ELF-1 (cell line): ENCODE results near the gene IGF2BP2.
"Not testable (repeated sequence)": the region's sequence is repeated elsewhere in the genome, so short reads cannot be mapped to it uniquely, and the experiment has no call there.

Experiments used
- DNase-seq: peaks from one replicate; pipeline ENCODE4 v3.0.0-alpha.2; 2016; ENCODE audit warnings: low read depth, low spot score

Gene IGF2BP2

DNA sequence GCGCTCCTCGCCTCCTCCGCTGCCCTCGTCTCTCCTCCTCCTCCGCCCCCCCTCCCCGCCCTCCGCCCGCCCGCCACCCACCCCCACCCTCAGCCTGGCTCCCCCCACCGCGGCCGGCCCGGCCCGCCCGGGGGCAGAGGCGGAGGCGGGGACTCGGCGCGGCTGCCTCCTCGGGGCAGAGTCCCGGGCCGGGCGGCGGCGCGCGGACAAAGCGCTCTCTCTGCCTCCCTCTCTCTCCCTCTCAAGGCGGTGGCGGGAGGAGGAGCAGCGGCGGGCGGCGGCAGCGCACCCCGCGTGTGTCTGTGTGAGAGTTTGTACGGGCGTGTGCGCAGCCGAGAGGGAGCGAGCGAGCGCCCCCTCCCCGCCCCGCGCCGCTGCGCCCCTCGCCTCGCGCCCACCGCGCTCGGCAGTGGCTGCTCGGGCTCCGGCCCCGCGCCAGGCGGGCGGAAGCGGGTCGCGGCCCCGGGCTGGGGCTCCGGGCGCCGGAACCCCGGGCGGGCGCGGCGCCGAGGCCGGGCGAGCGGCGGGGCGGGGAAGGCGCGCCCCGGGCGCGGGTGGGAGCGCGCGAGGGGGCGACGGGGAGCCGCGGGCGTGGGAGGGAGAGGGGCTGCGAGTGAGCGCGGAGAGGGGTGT is at the start of gene IGF2BP2:
Gene IGF2BP2 (minus strand): TSS at position 37 of the 633 bp plus-strand sequence. CDS start 82 bp downstream, outside the sequence.
- peak; percentile 87 for DNase-seq

DNA sequence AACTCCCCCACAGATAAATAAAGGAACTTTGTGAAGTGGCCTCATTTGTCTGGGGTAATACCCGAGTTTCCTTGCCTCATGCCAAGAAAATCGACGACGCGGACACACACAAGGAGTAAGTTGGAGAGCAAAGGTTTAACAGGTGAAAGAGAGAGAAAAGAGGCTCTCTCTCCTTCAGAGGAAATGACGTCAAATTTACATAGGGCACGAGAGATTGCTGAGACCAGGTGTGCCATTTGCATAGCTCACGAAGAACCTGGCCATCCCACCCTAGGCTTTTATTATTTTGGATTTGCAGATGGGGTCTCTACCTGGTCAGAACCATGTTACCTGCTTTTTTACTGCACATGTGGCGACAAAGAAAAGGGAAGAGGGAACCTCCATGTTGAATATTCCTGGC is 49.3 kb upstream of the IGF2BP2 start:
- DNase-seq: no peak

DNA sequence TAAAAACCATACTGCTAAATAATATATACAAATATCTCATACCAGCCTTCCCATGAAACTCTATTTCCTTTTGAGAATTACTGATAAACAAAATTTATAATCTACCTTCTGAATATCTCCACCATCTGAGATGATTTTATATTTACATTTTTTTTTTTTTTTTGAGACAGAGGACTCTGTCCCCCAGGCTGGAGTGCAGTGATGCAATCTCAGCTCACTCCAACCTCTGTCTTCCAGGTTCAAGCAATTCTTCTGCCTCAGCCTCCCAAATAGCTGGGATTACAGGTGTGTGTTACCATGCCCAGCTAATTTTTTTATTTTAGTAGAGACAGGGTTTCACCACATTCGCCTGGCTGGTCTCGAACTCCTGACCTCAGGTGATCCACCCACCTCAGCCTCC is 42.8 kb upstream of the IGF2BP2 start:
- no peak for DNase-seq

DNA sequence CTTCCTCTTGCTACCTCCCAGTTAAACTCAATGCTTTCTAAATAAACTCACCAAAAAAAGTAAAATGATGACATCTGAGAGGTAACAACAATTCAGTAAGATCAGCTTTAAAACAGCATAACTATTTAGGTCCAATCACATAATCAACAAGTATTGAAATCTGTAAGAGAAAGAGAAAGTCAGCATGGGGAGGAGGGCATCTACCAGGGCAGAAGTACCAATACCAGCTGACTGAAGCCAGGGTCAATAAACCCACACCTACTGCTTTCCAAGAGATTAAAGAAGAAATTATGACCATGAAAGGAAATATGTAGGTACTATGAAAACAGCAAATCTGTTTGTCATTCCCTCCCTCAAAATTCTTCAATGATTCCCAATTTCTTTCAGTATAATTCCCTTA is 42.2 kb upstream of the IGF2BP2 start:
- DNase-seq: no peak

DNA sequence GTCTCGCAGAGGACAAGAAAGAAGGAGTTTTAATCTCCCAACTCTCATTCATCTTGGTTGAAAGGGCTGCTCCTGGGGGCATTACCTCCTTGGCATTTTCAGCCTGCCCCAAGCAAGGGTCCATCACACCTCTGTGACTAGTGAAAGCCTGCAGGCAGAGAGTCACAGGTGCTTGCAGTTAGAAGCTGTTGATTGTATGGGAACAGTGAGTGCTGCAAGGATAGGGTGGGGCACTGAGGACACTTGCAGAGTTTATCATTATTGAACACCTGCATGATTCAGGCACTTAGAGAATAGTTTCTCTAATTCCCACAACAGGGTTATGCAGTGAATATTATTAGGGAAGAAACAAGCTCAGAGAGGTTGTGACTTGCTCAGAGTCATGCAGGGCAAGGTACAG is 41.7 kb upstream of the IGF2BP2 start:
- DNase-seq: no peak

DNA sequence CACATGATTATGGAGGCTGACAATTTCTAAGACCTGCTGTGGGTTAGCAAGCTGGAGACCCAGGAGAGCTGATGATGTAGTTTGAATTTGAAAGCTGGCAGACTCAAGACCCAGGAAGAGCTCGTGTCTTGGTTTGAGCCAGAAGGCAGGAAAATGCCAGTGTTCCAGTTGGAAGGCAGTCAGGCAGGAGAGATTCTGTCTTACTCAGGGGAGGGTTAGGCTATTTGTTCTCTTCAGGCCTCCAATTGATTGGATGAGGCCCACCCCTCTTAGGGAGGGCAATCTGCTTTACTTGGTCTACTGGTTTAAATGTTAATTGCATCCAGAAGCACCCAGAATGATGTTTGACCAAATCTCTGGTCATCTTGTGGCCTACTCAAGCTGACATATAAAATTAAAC is 40.4 kb upstream of the IGF2BP2 start:
- peak; percentile 9 for DNase-seq

DNA sequence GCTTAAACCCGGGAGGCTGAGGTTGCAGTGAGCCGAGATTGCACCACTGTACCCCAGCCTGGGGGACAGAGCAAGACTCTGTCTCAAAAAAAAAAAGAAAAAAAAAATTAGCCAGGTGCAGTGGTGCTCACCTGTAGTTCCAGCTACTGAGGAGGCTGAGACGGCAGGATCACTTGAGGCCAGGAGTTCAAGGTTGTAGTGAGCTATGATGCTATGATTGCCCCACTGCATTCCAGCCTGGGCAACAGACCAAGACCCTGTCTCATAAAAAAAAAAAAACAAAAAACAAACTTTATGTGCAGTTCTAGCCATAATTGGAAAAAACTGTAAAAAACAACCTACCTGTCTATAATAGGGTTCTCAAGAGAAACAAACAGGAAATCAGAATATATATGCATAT is 39.9 kb upstream of the IGF2BP2 start:
- no peak for DNase-seq

DNA sequence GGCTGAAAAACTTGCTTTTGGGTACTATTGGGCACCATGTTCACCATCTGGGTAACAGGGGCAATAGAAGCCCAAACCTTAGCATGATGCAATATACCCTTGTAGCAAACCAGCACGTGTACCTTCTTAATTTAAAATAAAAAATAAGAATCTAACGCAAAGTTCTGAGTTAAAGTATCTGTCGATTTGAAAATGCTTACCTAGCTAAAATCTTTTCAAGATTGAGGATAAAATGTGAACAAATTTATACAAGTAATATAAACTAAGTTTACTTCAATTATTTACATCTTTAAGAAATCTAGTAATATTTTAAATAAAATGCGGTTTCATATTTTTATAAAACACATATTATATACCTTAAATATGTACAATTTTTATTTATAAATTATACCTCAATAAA is 38.1 kb upstream of the IGF2BP2 start:
- DNase-seq: no peak

DNA sequence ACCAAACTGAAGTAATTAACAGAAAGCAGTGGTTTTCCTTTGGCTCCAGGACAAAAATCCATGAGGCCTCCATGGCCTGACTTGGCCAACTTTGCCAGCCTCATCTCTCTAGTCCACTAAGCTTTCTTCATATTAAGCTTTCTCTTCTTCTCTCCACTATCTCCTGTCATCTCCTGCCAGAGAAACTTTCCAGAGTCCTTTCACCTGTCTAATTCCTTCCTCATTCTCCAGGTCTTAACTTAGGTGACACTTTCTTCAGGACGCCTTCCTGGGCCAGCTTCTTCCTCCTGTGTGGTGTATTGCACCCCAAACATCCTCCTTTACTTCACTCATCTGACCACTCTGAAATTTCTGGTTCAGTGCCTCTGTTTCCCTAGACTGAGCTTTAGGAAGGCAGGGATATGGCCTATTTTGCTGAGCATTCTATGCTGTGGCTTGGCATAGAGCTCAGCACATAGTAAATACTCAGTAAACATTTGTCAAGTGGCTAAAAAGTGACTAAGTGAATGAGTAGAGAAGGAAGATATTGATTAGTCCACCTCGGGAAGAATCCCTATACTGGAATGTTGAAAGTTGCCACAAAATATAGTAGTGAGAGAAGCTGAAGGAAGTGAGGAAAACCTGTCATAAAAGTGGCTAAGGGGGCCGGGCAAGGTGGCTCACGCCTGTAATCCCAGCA is 34.6 kb upstream of the IGF2BP2 start:
- DNase-seq: no peak

DNA sequence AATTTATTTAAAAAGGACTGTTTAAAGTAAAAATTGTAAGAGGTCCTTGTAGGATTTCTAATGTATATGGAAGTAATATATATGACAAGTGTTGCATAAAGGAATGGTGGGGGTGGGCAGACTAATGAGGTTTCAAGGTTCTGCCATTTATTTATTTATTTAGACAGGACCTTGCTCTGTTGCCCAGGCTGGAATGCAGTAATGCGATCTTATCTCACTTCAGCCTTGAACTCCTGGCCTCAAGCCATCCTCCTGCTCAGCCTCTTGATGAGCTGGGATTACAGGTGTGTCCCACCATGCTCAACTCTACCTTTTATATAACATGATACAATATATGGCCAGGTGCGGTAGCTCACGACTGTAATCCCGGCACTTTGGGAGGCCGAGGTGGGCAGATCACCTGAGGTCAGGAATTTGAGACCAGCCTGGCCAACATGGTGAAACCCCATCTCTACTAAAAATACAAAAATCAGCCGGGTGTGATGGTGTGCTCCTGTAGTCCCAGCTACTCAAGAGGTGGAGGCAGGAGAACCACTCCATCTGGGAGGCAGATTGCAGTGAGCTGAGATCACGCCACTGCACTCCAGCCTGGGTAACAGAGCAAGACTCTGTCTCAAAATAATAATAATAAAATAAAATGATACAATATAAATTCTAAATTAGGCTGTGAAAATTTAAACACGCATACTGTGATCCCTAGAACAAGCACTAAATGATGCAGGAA is 33.8 kb upstream of the IGF2BP2 start:
- DNase-seq: no peak

DNA sequence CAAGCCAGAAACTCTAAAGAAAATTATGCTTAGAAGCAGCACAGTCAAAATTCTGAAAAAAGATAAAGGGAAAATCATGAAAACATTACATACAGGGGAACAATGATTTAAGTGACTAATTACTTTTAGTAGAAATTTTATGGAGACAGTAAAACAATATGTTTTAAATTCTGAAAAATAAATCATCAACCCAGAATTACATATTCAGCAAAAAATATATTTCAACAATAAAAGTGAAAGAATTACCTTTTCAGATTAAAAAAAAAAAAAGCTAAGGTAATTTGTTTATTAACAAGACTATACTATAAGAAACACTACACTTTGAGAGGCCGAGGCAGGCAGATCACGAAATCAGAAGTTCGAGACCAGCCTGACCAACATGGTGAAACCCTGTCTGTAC is 32.4 kb upstream of the IGF2BP2 start:
- DNase-seq: no peak

DNA sequence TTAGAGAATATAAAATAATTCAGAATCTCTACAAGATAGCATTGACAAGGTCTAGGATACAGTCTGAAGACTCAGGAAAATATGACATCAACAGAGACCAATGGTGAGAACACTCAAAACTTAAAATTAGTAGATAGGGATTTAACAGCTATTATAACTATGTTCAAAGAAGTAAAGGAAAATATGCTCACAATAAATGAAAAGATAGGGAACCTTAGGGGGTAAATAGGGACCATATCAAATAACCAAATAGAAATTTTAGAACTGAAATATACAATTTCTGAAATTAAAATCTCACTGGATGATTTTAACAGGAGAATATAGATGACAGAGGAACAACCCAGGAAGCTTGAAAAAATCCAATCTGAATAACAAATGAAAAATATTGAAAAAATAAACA is 31.8 kb upstream of the IGF2BP2 start:
- DNase-seq: no peak

DNA sequence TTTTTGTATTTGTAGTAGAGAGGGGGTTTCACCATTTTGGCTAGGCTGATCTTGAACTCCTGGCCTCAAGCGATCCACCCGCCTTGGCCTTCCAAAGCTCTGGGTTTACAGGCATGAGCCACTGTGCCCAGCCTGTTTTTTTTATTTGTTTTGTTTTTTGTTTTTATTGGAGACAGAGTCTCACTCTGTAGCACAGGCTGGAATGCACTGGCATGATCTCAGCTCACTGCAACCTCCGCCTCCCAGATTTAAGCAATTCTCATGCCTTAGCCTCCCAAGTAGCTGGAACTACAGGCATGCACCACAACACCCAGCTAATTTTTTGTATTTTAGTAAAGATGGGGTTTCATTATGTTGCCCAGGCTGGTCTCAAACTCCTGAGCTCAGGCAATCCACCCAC is 28.9 kb upstream of the IGF2BP2 start:
- DNase-seq: not testable (repeated sequence)

DNA sequence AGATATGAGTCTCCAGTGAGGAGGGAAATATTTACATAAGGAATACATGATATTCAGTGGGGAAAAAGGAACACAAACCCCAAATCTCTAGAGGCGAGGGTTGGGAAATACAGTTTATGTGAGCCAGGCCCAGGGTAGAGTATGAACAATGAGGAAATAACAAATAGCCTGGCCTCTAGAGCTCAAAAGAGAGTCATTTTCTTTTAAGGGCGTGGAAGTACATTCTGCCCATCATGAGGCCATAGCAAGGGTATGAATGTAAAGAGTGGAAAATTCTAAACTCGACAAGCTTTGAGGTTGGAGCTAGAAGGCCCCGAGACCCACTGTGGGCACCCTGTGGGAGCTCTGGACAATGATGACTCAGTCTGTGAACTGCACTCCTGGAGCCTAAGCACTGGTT is 27.8 kb upstream of the IGF2BP2 start:
- DNase-seq: no peak

DNA sequence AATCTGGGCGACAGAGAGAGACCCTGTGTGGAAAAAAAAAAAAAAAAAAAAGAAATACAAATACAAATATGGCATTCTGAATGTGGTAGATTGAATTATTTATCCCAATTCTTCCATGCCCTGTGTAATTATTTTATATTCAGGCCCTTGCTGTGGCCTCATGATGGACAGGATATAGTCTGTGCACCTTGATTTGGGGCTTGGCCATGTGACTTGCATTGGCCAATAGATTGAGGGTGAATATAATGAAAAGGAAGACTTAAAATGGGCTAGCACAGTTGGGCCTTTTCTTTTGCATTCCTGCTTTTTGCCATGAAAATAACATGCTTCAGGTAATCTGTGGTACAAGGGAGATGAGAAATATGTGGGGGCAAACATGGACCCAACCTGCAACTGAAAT is 27.1 kb upstream of the IGF2BP2 start:
- no peak for DNase-seq

DNA sequence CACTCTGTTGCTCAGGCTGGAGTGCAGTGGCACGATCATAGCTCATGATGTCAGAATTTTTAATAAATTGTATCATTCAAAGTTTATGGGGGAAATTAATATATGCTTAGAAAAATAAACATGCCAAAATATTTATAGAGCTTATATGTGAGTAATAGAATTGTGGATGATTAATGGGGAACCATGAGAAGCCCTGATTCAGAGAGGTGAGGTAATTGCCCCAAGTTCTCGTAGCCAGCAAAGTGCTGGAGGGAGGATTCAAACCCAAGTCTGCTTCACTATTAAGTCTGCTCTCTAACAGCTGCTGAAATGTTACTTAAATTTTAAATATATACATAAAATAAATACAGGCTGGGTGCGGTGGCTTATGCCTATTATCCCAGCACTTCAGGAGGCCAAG is 26.2 kb upstream of the IGF2BP2 start:
- DNase-seq: no peak

DNA sequence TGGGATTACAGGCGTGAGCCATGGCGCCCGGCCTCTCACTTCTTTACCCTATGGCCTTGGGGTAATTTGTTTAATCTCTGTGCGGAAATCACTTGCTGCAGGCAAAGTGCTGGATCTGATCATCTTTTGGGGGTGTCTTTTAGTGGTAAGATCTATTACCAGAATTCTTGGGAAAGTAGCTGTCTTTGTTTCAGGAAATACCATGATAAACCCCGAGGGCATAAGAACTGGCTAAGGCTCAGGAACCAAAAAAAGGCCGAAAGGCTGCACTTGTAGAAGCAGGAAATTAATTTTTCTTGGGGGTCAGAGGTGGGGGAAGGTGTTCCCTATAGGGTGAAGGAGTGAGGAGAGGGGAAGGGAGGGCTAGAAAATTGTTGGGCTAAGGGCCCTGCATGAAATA is 22.7 kb upstream of the IGF2BP2 start:
- DNase-seq: peak; percentile 43

DNA sequence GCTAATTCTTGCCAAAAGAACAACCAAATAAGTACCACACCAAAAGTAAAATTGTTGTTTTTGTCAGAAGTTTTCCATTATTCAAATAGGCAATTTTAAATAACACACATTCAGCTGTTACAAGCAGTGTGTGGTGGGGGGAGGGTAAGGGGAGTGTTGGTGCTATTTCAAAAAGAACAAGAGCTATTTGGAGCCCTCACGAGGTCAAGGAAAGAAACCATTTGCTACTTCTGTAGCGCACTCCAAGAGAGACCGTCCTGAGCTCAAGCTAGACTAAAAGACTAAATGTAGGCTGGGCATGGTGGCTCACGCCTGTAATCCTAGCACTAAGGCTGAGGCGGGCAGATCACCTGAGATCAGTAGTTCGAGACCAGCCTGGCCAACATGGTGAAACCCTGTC is 21.2 kb upstream of the IGF2BP2 start:
- peak; percentile 44 for DNase-seq

DNA sequence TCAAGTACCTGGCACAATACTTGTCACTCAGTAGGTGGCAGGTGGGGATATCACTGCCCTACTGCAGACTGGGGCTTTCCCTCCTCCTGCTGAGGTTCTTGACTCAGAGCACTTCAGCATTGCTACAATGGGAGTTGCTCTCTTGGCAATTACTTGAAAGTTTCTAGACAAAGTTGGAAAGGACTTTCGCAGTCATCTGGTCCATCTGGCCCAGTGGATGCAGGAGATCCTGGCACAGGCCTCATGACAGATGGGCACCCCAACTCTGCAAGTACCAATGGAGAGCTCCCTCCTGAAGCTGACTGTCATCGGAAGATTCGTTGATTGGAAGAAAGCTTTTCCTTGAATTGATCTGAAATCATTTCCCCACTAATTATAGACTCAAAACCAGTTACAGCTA is 19.2 kb upstream of the IGF2BP2 start:
- no peak for DNase-seq

DNA sequence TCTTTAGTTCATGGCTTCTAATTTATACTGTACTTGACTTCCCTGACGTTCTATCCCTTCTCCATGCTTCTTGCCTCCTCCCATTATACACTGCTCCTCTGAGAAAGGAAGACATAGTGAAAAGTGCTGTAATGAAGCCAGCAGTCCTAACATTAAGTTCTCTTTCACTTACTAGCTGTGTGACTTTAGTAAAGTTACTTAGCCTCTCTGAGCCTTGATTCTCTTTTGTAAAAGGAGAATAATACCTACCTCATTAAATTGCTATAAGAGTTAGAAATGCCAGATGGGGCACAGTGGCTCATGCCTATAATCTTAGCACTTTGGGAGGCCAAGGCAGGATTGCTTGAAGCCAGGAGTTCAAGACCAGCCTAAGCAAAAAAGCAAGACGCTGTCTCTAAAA is 18.8 kb upstream of the IGF2BP2 start:
- no peak for DNase-seq

DNA sequence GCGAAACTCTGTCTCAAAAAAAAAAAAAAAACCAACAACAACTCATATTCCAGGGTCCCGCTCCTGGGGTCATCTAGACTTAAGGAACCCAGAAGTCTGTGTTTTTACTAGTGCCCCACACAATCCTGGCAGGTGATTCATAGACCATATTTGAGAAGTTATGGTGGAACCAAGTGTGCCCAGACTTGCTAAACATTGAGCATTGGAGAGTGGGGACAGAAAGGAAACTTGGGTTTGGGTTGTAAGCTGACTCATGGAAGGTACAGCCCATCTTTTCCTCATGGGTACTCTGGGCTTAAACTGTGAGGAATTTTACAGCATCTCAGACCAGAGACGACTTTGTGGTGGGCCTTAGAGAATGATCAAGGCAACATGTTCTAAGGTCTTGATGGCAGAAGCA is 18.3 kb upstream of the IGF2BP2 start:
- DNase-seq: no peak

DNA sequence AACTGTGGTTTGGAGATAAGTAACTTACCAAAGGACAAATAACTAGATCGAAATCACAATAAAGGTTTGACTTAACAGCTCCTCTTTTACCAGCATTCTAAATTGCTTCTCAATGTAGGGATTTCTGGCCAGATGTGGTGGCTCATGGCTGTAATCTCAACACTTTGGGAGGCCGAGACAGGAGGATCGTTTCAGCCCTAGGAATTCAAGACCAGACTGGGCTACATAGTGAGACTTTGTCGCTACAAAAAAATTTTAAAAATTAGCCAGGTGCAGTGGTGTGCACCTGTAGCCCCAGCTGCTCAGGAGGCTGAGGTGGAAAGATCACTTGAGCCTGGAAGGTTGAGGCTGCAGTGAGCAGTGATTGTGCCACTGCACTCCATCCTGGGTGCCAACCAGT is 17.4 kb upstream of the IGF2BP2 start:
- DNase-seq: no peak

DNA sequence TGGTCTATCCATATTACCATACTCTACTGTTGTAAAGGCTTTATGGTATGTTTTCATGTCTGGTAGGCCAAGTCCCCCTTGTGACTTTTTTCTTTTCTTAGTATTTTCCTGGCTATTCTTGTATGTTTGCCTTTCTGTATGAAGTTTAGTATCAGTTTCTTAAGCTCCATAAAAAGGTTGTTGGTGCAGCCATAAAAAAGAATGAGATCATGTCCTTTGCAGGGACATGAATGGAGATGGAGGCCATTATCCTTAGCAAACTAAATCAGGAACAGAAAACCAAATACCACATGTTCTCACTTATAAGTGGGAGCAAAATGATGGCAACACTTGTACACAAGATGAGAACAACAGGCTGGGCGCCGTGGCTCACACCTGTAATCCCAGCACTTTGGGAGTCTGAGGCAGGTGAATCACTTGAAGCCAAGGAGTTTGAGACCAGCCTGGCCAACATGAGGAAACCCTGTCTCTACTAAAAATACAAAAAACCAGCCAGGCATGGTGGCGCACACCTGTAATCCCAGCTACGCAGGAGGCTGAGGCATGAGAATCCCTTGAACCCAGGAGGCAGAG is 13.7 kb upstream of the IGF2BP2 start:
- DNase-seq: not testable (repeated sequence)
